Activated CD4-positive, alpha-beta T cell treated with anti-CD3 and anti-CD28 coated beads, Interleukin-2, amount 50 U/mL, for 16 hours (primary cell): Measurements from ENCODE around the gene RGS6.

Source experiments
- DNase-seq: peaks from one replicate; pipeline ENCODE4 v3.0.0-alpha.2; 2020

Gene RGS6

GRCh38 chr14:72089625-72090024, 157.4 kb downstream of the RGS6 start:
- no peak for DNase-seq

- peak; percentile 82 for DNase-seq
Observed at GRCh38 chr14:72094844-72095582, 162.8 kb downstream of the RGS6 start.

- DNase-seq = no peak
Observed at GRCh38 chr14:72097173-72097783, 165.0 kb downstream of the RGS6 start.

- DNase-seq = no peak
Observed at GRCh38 chr14:72098210-72098609, 166.0 kb downstream of the RGS6 start.

- no peak for DNase-seq
Observed at GRCh38 chr14:72099566-72099965, 167.3 kb downstream of the RGS6 start.

GRCh38 chr14:72104011-72104613, 171.9 kb downstream of the RGS6 start:
- DNase-seq = peak; percentile 46

- no peak for DNase-seq
Observed at GRCh38 chr14:72111911-72112310, 179.7 kb downstream of the RGS6 start.

- no peak for DNase-seq
Observed at GRCh38 chr14:72118841-72119240, 186.6 kb downstream of the RGS6 start.

- DNase-seq = no peak
Observed at GRCh38 chr14:72120315-72120714, 188.1 kb downstream of the RGS6 start.

GRCh38 chr14:72123755-72124154, 191.5 kb downstream of the RGS6 start:
- DNase-seq = no peak

GRCh38 chr14:72124171-72124570, 191.9 kb downstream of the RGS6 start:
- DNase-seq = no peak

GRCh38 chr14:72126091-72126490, 193.9 kb downstream of the RGS6 start:
- DNase-seq = no peak

GRCh38 chr14:72126561-72126960, 194.3 kb downstream of the RGS6 start:
- DNase-seq = no peak

- no peak for DNase-seq
Observed at GRCh38 chr14:72128629-72129028, 196.4 kb downstream of the RGS6 start.

GRCh38 chr14:72129291-72129690, 197.1 kb downstream of the RGS6 start:
- DNase-seq = no peak

GRCh38 chr14:72141084-72141483, 208.9 kb downstream of the RGS6 start:
- no peak for DNase-seq

- DNase-seq = no peak
Observed at GRCh38 chr14:72142328-72142727, 210.1 kb downstream of the RGS6 start.

GRCh38 chr14:72146241-72146640, 214.0 kb downstream of the RGS6 start:
- DNase-seq = no peak

GRCh38 chr14:72154645-72155378, 222.6 kb downstream of the RGS6 start:
- no peak for DNase-seq

GRCh38 chr14:72155379-72155993, 223.3 kb downstream of the RGS6 start:
- peak; percentile 65 for DNase-seq

- DNase-seq = no peak
Observed at GRCh38 chr14:72164420-72165228, 232.4 kb downstream of the RGS6 start.

GRCh38 chr14:72165229-72165698, 233.0 kb downstream of the RGS6 start:
- DNase-seq = no peak
